ENCODE data around the gene SESN3. TPM values are rescaled to one million over a fixed set of nuclear protein-coding genes. Genes with fewer than 3 reads are reported as not detected.

SESN3 gene
- polyA plus RNA-seq, 1 donor from 2014 or later = 11.1 TPM

DNA sequence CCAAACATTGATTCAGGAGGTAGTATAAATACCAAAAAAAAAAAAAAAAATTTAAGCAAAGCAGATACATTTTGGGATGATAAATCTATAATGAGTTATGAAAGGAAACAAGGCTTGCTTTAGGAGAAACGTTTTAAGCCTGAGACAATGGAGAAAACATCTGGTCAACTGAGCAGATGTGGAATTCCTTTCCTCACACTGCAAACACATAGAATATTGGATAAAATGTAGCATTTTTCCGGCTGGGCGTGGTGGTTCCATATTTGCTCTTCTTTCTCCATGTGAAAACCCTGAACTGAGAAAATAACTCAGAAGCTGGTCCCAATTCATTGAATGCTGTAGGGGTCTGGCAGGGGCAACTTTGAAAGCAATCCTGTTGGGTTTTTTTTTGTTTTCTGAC lies 107.4 kb downstream of the SESN3 start:
- no peaks in the 10 kb centered on the region for H3F3A ChIP-seq (ENCODE audit: insufficient read depth, low read length, poor library complexity, severe bottlenecking)
- TF ChIP-seq POLR2AphosphoS5 (IDR thresholded peaks at IDR 0.05) (no peak), EZH2 (IDR thresholded peaks at IDR 0.05; ENCODE audit: borderline replicate concordance, insufficient read depth, low read length, poor library complexity, severe bottlenecking) (no peak), TAF1 (IDR thresholded peaks at IDR 0.05; ENCODE audit: low read depth) (no peak), SMC3 (conservative IDR thresholded peaks at IDR 0.05; ENCODE audit: poor library complexity) (no peak), RAD21 (conservative IDR thresholded peaks at IDR 0.05) (no peak), MXI1 (conservative IDR thresholded peaks at IDR 0.05; ENCODE audit: poor library complexity, severe bottlenecking) (no peak), EP300 (conservative IDR thresholded peaks at IDR 0.05; ENCODE audit: poor library complexity, severe bottlenecking) (no peak)
- TF ChIP-seq, protein P1, sequence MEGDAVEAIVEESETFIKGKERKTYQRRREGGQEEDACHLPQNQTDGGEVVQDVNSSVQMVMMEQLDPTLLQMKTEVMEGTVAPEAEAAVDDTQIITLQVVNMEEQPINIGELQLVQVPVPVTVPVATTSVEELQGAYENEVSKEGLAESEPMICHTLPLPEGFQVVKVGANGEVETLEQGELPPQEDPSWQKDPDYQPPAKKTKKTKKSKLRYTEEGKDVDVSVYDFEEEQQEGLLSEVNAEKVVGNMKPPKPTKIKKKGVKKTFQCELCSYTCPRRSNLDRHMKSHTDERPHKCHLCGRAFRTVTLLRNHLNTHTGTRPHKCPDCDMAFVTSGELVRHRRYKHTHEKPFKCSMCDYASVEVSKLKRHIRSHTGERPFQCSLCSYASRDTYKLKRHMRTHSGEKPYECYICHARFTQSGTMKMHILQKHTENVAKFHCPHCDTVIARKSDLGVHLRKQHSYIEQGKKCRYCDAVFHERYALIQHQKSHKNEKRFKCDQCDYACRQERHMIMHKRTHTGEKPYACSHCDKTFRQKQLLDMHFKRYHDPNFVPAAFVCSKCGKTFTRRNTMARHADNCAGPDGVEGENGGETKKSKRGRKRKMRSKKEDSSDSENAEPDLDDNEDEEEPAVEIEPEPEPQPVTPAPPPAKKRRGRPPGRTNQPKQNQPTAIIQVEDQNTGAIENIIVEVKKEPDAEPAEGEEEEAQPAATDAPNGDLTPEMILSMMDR (IDR thresholded peaks at IDR 0.05; ENCODE audit: poor library complexity, severe bottlenecking) = no peak
- TF ChIP-seq, protein P2, sequence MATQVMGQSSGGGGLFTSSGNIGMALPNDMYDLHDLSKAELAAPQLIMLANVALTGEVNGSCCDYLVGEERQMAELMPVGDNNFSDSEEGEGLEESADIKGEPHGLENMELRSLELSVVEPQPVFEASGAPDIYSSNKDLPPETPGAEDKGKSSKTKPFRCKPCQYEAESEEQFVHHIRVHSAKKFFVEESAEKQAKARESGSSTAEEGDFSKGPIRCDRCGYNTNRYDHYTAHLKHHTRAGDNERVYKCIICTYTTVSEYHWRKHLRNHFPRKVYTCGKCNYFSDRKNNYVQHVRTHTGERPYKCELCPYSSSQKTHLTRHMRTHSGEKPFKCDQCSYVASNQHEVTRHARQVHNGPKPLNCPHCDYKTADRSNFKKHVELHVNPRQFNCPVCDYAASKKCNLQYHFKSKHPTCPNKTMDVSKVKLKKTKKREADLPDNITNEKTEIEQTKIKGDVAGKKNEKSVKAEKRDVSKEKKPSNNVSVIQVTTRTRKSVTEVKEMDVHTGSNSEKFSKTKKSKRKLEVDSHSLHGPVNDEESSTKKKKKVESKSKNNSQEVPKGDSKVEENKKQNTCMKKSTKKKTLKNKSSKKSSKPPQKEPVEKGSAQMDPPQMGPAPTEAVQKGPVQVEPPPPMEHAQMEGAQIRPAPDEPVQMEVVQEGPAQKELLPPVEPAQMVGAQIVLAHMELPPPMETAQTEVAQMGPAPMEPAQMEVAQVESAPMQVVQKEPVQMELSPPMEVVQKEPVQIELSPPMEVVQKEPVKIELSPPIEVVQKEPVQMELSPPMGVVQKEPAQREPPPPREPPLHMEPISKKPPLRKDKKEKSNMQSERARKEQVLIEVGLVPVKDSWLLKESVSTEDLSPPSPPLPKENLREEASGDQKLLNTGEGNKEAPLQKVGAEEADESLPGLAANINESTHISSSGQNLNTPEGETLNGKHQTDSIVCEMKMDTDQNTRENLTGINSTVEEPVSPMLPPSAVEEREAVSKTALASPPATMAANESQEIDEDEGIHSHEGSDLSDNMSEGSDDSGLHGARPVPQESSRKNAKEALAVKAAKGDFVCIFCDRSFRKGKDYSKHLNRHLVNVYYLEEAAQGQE (IDR thresholded peaks at IDR 0.05; ENCODE audit: borderline replicate concordance) = no peak

DNA sequence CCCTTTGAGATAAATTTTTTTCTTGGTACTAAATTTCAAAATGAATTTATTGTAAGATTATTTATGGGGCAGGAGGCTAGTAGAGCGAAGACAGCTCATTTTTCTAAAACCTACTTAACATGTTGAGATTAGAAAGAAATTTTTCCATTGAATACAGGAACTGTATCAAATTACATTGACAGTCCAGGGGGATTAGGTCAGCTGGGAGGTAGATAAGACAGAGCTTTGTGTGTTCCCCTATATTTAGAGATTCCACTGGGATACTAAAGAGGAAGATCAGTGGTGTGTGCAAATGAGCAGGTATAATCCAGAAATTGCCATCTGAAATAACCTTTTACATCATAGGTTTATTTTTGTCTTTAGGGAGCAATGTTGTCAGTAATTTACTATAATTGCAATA lies 109.3 kb downstream of the SESN3 start:
- Histone ChIP-seq H3K9me3 (ENCODE audit: low read length) (no peaks in the 10 kb centered on the region), H3K4me3 (ENCODE audit: low read length) (no peak overlapping the region), H3K9me2 (ENCODE audit: insufficient read depth, low read length) (no peaks in the 10 kb centered on the region), H4K20me1 (ENCODE audit: insufficient read depth) (no peaks in the 10 kb centered on the region), H3K27me3 (ENCODE audit: insufficient read depth, low read depth, low read length) (no peaks in the 10 kb centered on the region), H3K4me2 (ENCODE audit: low read length) (no peak overlapping the region), H2AFZ (ENCODE audit: low read depth, low read length) (no peak overlapping the region), H3K9ac (ENCODE audit: low read length) (no peak overlapping the region), H3K36me3 (ENCODE audit: insufficient read depth, low read length) (no peaks in the 10 kb centered on the region), H3K79me2 (replicated peaks; ENCODE audit: insufficient read depth, low read length) (no peaks in the 10 kb centered on the region), H3K27ac (ENCODE audit: low read length) (no peak overlapping the region), H3F3A (ENCODE audit: insufficient read depth, low read length, poor library complexity, severe bottlenecking) (no peaks in the 10 kb centered on the region)
- TF ChIP-seq RAD21 (conservative IDR thresholded peaks at IDR 0.05) (no peak), MXI1 (conservative IDR thresholded peaks at IDR 0.05; ENCODE audit: poor library complexity, severe bottlenecking) (no peak), POLR2AphosphoS5 (IDR thresholded peaks at IDR 0.05) (no peak), EP300 (conservative IDR thresholded peaks at IDR 0.05; ENCODE audit: poor library complexity, severe bottlenecking) (no peak), SMC3 (conservative IDR thresholded peaks at IDR 0.05; ENCODE audit: poor library complexity) (no peak), TAF1 (IDR thresholded peaks at IDR 0.05; ENCODE audit: low read depth) (no peak), EZH2 (IDR thresholded peaks at IDR 0.05; ENCODE audit: borderline replicate concordance, insufficient read depth, low read length, poor library complexity, severe bottlenecking) (no peak)
- TF ChIP-seq, protein P1 (IDR thresholded peaks at IDR 0.05; ENCODE audit: poor library complexity, severe bottlenecking) = no peak
- TF ChIP-seq, protein P2 (IDR thresholded peaks at IDR 0.05; ENCODE audit: borderline replicate concordance) = no peak

More for the DNA sequence above, 107.4 kb downstream of the SESN3 start:
- no peak overlapping the region for H2AFZ ChIP-seq (ENCODE audit: low read depth, low read length)
- no peaks in the 10 kb centered on the region for H4K20me1 ChIP-seq (ENCODE audit: insufficient read depth)
- H3K4me3 ChIP-seq (ENCODE audit: low read length) = no peak overlapping the region
- no peaks in the 10 kb centered on the region for H3K27me3 ChIP-seq (ENCODE audit: insufficient read depth, low read depth, low read length)
- H3K79me2 ChIP-seq (replicated peaks; ENCODE audit: insufficient read depth, low read length) = no peaks in the 10 kb centered on the region
- no peak overlapping the region for H3K27ac ChIP-seq (ENCODE audit: low read length)
- H3K36me3 ChIP-seq (ENCODE audit: insufficient read depth, low read length) = no peaks in the 10 kb centered on the region
- H3K9me2 ChIP-seq (ENCODE audit: insufficient read depth, low read length) = no peaks in the 10 kb centered on the region
- H3K9me3 ChIP-seq (ENCODE audit: low read length) = no peaks in the 10 kb centered on the region
- H3K4me2 ChIP-seq (ENCODE audit: low read length) = no peak overlapping the region
- H3K9ac ChIP-seq (ENCODE audit: low read length) = no peak overlapping the region
